Fibroblast of the conjunctiva (primary cell): Measurements from ENCODE around the gene FAM13B.
"Not testable (repeated sequence)": the region's sequence is repeated elsewhere in the genome, so short reads cannot be mapped to it uniquely, and the experiment has no call there.

ENCODE experiments used
- DNase-seq: peaks from one replicate; pipeline ENCODE4 v3.0.0-alpha.2; 2010; ENCODE audit warnings: low read depth

The FAM13B gene

DNA sequence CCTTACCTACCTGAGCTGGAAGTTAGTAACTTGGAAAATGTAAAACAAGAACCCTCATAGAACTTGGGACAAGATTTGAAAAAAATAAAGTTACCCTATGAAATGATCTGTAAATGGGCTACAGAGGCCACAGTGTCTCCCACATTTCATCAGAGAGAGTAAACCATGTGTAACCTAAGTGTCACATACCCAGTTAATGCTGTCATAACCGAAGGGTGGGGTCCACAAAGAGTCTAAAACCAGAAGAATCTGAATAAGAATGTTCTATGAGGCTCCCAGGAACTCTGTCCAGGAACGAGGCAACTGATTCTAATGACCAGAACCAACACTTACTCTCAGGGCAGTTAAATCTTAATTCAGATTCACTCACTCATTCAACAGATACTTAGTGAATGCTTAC is 1.0 kb upstream of the FAM13B start:
- peak; percentile 53 for DNase-seq

DNA sequence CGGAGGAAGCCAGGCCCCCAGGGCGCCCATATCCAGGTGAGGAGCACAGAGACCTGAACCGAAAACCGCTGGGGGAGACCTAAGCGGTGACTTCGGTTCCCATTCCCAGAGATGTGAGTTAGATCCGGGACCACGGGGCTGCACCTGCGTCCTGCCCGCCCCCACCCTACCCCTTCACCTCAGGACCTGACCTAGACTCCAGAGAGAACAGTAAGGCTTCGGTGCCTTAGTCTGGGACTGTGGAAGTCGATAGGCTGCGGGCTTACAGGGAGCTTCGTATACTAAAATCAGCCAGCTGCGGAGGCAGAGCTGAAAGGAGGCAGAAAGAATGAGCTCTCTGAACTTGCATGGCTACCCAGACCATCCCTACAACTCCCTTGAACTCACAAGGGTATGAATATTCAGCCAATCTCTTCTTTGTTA is 518 bp upstream of the FAM13B start:
- DNase-seq = no peak

DNA sequence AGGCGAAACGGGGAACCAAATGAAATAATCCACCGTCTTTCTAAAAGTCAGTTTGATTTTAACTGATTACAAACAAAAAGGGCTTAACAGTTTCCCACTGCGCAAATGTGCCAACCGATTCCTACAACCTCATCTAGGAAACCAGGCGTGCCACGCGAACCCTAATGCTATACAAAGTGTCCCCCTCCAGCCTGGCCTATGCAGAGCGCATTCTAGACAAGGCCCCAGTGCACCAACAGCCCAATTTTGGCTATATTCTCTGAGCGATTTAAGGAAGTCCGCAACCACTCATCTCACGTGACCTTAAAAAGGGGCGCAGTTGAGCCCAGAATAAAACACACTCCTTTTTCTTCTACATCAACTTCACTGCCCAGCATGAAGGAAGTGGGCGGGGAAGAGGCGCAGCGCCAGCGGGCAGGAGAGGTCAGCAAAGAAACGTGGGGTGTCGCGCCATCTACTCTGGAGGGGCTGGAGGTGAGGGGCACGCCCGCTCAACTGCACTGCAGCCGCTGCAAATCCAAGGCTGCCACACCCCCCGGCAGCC is 779 bp downstream of the FAM13B start:
- DNase-seq = peak; percentile 27

DNA sequence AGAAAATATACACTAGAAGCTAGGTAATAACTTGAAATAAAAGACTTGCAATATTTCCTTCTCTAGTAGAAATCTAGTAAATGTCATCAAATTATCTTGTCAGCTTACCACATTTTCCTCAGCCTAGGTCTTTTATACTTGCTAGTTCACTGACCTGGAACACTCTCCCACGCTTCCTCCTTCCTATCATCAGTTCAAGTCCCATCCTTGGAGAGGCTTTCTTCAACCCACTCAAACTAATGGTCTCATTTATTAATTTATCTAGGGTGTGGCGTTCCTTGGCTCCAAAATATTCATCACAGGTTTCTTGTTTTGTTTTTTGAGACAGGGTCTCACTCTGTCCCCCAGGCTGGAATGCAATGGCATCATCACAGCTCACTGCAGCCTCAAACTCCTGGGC is 2.9 kb downstream of the FAM13B start:
- no peak for DNase-seq

DNA sequence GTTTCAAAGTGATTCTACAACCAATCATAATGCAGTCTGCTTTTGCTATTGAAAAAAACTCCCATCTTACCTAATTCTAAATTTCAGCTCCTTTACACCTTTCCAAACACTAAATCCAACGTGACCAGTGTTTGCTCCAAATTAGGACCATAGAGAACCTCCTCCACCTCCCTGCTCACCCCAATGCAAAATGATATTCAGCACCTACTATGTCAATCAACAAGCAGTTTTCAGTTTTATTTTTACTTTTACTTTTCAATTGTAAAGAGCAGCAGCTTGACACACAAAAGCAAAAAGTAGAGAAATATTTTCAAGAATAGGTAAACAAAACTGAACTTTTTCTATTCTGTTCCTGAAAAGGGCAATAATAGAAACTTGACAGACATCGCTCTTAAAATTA is 3.4 kb downstream of the FAM13B start:
- no peak for DNase-seq

DNA sequence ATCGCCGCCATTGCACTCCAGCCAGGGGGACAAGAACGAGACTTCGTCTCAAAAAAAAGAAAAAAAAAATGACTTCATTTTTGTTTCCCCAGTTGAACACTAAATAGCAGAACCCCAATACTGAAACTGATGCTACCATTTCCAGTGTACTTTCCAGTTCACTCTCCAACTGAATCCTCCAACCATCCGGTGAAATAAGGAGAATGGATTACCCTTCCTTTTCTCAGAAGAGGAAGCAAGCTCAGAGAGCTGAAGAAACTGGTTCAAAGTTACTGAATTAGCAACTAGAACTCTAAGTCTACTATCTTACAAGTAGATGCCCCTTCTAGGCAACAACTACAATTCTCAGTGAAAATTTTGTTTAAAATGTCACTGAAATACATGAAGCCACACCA is 3.9 kb downstream of the FAM13B start:
- DNase-seq = no peak

DNA sequence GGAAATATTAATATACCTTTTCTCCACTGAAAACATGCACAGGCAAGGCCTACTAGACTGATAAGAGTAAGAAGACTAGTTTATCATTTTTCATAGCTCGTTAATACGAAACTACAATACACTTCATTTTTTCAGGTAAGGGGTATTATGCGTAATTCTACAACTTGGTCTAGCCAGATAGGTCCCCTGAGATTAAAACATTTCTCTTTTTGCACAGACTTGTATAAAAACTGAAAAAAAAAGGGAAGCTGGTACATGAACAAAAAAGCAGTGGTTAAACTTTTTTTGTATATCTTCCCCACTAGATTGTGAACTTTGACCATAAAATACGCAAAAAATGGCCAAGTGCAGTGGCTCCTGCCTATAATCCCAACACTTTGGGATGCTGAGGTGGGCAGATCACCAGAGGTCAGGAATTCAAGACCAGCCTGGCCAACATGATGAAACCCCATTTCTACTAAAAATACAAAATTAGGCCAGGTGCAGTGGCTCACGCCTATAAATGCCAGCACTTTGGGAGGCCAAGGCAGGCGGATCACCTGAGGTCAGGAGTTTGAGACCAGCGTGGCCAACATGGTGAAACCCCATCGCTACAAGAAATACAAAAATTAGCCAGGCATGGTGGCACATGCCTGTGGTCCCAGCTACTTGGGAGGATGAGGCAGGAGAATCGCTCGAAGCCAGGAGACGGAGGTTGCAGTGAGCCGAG is 4.5 kb downstream of the FAM13B start:
- DNase-seq = not testable (repeated sequence)

DNA sequence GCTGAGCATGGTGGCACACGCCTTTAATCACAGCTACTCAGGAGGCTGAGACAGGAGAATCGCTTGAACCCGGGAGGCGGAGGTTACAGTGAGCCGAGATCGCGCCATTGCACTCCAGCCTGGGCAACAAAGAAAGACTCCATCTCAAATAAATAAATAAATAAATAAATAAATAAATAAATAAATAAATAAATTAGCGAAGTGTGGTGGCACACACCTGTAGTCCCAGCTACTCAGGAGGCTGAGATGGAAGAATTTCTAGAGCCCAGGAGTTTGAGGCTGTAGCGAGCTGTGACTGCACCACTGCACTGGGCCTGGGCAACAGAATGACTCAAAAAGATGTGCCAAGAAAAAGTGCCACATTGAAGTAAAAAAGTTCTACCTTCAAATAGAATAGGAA is 6.1 kb downstream of the FAM13B start:
- not testable (repeated sequence) for DNase-seq

DNA sequence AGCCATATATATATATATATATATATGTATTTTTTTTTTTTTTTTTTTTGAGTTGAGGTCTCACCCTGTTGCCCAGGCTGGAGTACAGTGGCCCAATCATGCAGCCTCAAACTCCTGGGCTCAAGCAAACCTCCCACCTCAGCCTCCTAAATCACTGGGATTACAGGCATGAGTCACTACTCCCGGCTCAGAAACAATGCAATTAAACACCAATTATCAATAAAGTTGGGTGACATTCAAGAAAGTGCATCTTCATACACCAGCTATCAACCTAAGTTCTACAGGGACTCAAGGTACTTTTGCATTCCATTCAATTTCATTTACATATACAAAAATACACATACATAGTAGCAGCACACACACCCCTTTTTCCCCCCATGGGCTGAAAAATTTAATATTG is 7.6 kb downstream of the FAM13B start:
- no peak for DNase-seq

DNA sequence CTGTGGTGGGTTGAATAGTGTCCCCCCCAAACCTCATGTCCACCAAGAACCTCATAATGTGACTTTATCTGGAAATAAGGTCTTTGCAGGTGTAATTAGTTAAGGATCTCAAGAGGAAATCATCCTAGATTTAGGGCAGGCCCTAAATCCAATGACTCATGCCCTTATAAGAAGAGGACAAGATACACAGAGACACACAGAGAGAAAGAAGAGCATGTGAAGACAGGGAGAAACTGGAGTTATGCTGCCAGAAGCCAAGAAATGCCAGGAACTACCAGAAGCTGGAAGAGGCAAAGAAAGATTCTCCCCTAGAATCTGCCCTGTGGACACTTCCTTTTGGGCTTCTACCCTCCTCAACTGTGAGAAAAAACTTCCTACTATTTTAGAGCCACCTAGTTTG is 8.8 kb downstream of the FAM13B start:
- DNase-seq = no peak

DNA sequence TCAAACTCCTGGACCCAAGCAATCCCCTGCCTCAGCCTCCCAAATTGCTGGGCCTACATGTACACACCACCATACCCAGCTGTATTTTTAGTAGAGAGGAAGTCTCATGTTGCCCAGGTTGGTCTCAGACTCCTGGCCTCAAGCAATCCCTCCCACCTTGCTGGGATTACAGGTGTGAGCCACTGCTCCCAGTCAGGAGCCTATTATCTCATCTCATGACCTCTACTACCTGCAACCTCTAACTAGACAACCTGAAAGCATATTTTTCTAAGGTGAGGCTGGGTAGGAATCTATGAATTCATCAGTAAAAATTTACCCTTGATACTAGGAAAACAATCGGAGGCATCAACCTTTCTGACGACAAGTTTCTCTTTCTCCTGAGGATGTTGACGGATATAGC is 10.0 kb downstream of the FAM13B start:
- no peak for DNase-seq

DNA sequence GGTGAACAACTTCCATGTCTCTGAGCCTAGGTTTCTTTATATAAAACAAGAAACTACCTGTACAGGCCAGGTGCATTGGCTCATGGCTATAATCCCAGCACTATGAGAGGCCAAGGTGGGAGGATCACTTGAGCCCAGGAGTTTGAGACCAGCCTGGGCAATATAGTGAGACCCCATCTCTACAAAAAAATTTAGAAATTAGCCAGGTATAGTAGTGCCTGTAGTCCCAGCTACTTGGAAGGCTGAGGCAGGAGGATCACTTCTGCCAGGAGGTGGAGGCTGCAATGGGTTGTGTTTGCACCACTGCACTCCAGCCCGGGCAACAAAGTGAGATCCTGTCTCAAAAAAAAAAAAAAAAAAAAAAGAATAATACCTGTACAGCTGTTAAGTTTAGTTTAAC is 11.1 kb downstream of the FAM13B start:
- no peak for DNase-seq

DNA sequence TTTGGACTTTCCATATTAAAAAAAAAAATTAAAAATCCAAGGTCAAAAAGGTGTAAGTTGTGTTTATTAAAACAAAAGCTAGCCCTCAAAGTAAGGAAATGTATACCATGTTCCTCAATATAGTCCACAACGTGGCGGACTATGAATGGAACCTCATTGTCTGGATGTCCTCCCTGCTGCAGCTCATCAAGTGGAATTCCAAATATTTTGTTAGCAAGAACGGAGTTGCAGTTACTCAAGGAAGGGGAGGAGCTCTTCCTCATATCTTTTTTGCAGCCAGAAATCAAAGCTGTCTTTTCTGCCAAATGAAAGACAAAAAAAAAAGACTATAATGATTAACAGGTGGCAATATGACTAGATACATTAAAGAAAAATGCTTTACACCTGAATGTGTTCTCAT is 14.0 kb downstream of the FAM13B start:
- DNase-seq = no peak

DNA sequence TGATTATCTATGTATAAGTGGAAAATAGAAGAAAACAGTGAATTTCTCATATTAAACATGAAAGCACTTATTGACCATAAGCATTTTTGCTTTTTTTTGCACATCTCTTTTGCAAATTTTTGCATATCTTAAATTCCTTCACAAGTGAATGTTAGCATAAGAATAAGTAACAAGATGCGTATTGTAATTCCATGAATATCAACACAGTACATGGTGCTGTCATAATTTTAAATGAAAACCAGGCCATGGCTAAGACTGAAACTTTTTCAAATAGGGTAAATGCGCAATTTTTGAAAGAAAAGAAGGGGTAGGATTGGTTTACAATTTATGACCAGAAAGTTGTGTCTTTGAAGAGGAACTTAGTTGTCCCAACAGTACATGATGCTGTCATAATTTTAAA is 17.0 kb downstream of the FAM13B start:
- no peak for DNase-seq

DNA sequence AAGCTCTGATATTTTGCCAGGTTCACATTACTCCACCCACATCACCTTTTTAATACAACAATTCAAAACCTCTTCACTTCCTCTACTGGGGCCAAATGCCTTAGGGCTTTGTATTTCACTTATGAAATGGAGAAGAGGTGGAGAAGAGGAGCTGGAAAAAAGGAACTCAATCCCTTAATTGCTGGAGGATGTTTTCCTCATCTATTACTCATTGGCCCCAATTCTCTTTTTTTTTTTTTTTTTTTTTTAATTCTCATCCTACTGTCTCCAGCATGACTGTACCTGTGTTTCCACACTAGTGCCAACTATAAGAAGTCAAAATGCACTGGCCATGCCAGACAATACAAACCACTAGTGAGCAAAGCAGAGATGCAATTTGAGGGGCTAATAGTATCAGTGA is 20.9 kb downstream of the FAM13B start:
- DNase-seq = no peak

DNA sequence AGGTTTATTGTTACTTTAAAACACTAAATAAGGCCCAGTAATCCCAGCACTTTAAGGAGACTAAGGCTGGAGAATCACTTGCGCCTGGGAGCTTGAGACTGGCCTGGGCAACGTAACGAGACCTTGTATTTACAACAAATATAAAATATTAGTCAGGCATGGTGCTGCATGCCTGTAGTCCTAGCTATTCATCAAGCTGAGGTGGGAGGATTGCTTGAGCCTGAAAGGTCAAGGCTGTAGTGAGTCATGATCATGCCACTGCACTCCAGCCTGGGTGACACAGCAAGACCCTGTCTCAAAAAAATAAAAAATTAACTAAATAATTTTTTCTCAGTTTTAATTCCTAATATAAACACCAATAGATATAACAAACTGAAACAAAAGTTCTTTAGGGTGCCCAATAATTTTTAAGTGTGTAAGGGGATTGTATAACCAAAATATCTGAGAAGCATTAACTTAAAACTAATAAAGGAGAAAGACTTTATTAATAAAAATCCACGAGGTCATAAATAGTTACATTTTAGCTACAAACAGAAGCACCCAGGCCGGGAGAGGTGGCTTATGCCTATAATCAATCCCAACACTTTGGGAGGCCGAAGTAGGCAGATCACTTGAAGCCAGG is 32.7 kb downstream of the FAM13B start:
- no peak for DNase-seq

DNA sequence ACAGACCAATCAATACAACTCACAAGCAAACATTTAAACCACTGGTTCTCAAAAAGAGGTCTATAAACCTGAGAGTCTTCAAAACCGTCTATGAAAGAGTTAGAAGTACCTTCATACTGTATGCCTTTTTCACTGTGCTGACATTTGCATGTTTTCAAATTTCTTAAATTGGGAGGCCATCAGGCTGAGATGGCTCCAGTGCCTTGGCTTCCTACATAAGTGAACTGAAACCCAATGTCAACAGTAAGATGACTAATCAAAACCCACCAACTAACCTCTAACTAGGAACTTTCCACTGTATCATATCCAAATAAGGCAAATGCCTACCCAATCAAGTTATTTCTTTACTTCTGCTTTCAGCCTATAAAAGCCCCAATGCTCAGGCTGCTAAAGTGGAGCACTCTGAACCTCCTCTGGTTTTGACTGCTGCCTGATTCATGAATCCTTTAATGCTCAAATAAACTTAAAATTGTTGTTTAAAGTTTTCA is 35.1 kb downstream of the FAM13B start:
- no peak for DNase-seq

DNA sequence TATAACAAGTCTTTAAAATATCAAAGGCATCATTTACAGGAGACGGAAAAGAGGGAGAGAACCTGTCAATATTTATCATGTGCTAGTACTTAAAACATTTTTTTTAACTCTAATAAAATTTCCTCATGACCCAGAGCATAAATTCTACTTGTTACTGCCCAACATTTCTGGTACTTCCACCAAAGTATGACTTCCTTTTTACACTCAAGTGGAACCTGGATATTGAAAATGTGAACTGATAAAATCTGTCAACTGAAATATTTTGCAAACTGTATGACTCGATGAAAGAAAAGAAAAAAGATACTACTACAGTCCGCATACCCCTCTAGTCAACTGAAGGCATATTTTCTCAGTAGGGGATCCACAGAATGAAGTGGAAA is 37.1 kb downstream of the FAM13B start:
- DNase-seq = no peak

DNA sequence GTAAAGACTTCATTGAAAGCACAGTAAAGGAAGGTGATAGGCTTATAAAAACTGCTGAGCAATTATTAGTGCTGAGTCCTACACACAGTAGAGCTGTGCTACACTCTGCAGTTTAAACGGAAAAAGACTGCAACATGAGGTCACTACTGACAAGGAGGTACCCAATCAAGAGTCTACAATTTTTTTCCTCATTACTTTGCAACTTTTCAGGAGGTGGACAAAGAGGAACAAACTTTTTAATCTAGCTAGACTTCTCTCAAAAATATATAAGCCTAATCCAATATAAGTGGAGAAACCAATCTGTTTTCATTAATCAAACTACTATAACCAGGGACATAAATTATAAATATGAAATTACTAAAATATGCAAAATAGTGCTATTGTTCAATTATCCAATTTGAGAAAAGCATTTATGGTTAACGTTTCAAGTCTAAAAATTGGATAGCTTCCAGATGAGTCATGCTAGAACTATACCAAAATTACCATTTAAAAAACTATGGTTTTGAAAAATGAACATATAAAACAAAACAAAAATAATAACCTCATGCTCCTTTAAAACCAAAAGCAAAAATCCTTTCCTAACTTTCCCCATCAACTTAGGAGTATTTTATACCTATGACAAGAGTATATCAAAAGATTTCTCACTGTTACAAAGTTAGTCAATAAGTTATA is 37.7 kb downstream of the FAM13B start:
- peak; percentile 12 for DNase-seq

DNA sequence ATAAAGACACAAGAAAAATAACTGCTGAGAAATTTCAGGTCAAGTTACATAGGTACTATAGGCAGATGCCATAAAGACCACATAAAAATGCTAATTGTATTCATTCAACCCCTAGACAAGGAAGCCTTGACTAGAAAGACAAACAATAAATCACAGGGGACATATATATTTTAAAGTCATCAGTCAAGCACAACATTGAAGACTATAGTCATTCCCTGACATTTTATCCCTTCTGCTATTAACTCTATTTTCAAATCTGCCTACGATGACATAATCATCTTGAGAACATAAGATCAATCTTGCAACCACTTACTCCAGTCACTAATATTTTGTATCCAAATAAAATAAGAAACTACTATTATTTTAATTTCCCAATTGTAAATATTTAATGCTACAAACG is 38.3 kb downstream of the FAM13B start:
- no peak for DNase-seq

DNA sequence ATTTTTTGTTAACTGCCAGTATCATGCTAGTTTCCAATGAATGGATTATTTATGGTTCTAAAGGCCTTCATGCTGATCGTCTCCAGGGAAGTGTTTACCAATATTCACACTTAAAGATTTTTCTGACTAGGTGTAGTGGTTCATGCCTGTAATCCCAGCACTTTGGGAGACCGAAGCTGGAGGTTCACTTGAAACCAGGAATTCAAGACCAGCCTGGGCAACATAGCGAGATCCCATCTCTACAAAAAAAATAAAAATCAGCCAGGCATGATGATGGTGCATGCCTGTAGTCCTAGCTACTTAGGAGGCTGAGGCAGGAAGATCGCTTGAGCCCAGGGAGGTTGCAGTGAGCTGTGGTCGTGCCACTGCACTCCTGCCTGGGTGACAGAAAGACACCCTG is 43.5 kb downstream of the FAM13B start:
- no peak for DNase-seq

DNA sequence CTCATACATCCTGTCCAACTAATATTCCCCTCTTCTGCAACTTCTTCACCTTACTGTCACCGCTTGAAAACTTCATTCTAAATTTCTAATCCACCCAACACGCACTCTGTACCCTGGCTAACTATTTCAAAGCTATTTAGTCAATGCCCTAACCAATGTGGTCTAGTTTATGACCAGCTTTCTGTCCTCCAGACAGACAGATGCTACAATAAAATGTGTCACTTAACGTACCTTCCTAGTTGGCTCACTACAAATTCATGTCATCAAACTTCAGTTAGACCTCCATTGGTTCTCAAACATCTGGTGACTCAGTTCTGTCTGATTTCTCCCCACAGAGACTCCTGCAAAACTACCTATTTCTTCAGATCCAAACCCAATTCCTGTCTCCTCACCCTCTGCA is 57.7 kb downstream of the FAM13B start:
- no peak for DNase-seq

DNA sequence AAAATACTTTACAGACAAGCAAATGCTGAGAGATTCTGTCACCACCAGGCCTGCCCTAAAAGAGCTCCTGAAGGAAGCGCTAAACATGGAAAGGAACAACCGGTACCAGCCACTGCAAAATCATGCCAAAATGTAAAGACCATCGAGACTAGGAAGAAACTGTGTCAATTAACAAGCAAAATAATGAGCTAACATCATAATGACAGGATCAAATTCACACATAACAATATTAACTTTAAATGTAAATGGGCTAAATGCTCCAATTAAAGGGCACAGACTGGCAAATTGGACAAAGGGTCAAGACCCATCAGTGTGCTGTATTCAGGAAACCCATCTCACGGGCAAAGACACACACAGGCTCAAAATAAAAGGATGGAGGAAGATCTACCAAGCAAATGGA is 62.5 kb downstream of the FAM13B start:
- DNase-seq = not testable (repeated sequence)
